Epithelial cell of esophagus (primary cell): ENCODE results near the gene EXOC6B.
A peak's percentile ranks its signal among the peaks of the same experiment; 100 is the strongest.

Source experiments
- DNase-seq: peaks from one replicate; pipeline ENCODE4 v3.0.0; 2010; ENCODE audit warnings: low read depth
- H3K4me3 ChIP-seq: 2 replicates; pipeline ENCODE4 v1.5.1; 2011; ENCODE audit warnings: mild to moderate bottlenecking, low read length, control low read depth
- CTCF ChIP-seq: IDR thresholded peaks from 2 replicates; pipeline ENCODE4 v1.5.1; 2011; ENCODE audit warnings: low read depth, mild to moderate bottlenecking, low read length, control low read depth, inconsistent platforms; ENCODE audit not compliant: insufficient read depth; ENCODE audit errors: missing control alignments

Gene EXOC6B

GRCh38 chr2:72825257-72826155, at the start of gene EXOC6B:
TSS of gene EXOC6B (minus strand) at chr2:72826033.
- TF ChIP-seq CTCF, result no peak
- peak within 1 kb of the TSS; percentile 85 for H3K4me3 ChIP-seq
- peak; percentile 94 for DNase-seq

- no peak for DNase-seq
- no peak for TF ChIP-seq CTCF
- no peak overlapping the region for H3K4me3 ChIP-seq
Observed at GRCh38 chr2:72871880-72872279, 46.0 kb upstream of the EXOC6B start.

GRCh38 chr2:72871060-72871459, 45.2 kb upstream of the EXOC6B start:
- H3K4me3 ChIP-seq, result no peak overlapping the region
- TF ChIP-seq CTCF, result no peak
- DNase-seq, result no peak

- peak; percentile 89 for DNase-seq
- no peak for TF ChIP-seq CTCF
- H3K4me3 ChIP-seq, result no peak overlapping the region
Observed at GRCh38 chr2:72864500-72864899, 38.7 kb upstream of the EXOC6B start.

GRCh38 chr2:72863046-72863445, 37.2 kb upstream of the EXOC6B start:
- DNase-seq, result no peak
- no peak for TF ChIP-seq CTCF
- H3K4me3 ChIP-seq, result no peak overlapping the region

- H3K4me3 ChIP-seq, result peak overlapping the region; percentile 21
- peak; percentile 91 for DNase-seq
- TF ChIP-seq CTCF, result peak; percentile 99
Observed at GRCh38 chr2:72862239-72862988, 36.6 kb upstream of the EXOC6B start.
